Naive thymus-derived CD8-positive, alpha-beta T cell (primary cell): ENCODE data around the gene AHDC1. TPM values are rescaled to one million over a fixed set of nuclear protein-coding genes. Genes with fewer than 3 reads are reported as not detected.
A peak's percentile ranks its signal among the peaks of the same experiment; 100 is the strongest.

ENCODE experiments used
- ATAC-seq, 2 donors: fragments of 150-1000 bp; cut with Tn5 transposase in 1 of 2; sonication (Bioruptor Pico), chemical (Tn5 transposase) in 1 of 2; 1 replicate in 1 of 2; 2 replicates in 1 of 2; pipeline ENCODE4 v1.10.0; 2021; ENCODE audit warnings: mild to moderate bottlenecking in 2 of 2, moderate library complexity in 2 of 2
- POLR2A ChIA-PET: fragments of 350-600 bp; sonication (Branson Sonifier 250); formaldehyde crosslinking; loops from one replicate; lab custom pipeline; 2021; ENCODE audit warnings: antibody characterized with exemption; lab: Charles Lee
- DNase-seq, 10 donors: peaks; one replicate each; pipeline versions ENCODE4 v3.0.0 to v3.0.0-alpha.2; 2020 to 2022
- H3K27ac Mint-ChIP-seq, 10 donors: one replicate each; pipeline ENCODE4 v1.8.0; 2020 to 2022; ENCODE audit warnings: mild to moderate bottlenecking in 10 of 10, mixed read lengths in 10 of 10, moderate library complexity in 4 of 10, inconsistent platforms in 1 of 10
- H3K27me3 Mint-ChIP-seq, 5 donors: one replicate each; pipeline ENCODE4 v1.8.0; 2021 to 2022; ENCODE audit warnings: mixed read lengths in 5 of 5
- H3K36me3 Mint-ChIP-seq, 3 donors: one replicate each; pipeline ENCODE4 v1.8.0; 2020 to 2022; ENCODE audit warnings: mixed read lengths in 3 of 3, mild to moderate bottlenecking in 2 of 3, inconsistent platforms in 1 of 3
- H3K4me1 Mint-ChIP-seq, 4 donors: one replicate each; pipeline ENCODE4 v1.8.0; 2021 to 2022; ENCODE audit warnings: mixed read lengths in 4 of 4
- H3K4me3 Mint-ChIP-seq, 10 donors: one replicate each; pipeline ENCODE4 v1.8.0; 2020 to 2022; ENCODE audit warnings: mild to moderate bottlenecking in 10 of 10, mixed read lengths in 10 of 10, moderate library complexity in 6 of 10, inconsistent platforms in 1 of 10
- H3K9me3 Mint-ChIP-seq, 9 donors: one replicate each; pipeline ENCODE4 v1.8.0; 2020 to 2022; ENCODE audit warnings: mixed read lengths in 9 of 9, mild to moderate bottlenecking in 3 of 9, inconsistent platforms in 1 of 9, moderate library complexity in 1 of 9
- polyA plus RNA-seq, 3 donors: library from polyadenylated mRNA; unstranded; fragments of 300-500 nt; fragmentation: Illumina TruSeq; gene quantifications; one replicate each; pipeline ENCODE4 v1.2.3, GENCODE V29; 2021
- total RNA-seq, 8 experiments: library from RNA in 2 of 8; stranded (reverse) in 2 of 8; gene quantifications; one replicate each; pipeline ENCODE4 v1.2.3 and lab custom pipeline; 2021 to 2026

AHDC1 gene
- total and polyA plus RNA-seq, 5 experiments from 2014 or later: 0.57 to 24.7 (median 2.4) TPM

DNA sequence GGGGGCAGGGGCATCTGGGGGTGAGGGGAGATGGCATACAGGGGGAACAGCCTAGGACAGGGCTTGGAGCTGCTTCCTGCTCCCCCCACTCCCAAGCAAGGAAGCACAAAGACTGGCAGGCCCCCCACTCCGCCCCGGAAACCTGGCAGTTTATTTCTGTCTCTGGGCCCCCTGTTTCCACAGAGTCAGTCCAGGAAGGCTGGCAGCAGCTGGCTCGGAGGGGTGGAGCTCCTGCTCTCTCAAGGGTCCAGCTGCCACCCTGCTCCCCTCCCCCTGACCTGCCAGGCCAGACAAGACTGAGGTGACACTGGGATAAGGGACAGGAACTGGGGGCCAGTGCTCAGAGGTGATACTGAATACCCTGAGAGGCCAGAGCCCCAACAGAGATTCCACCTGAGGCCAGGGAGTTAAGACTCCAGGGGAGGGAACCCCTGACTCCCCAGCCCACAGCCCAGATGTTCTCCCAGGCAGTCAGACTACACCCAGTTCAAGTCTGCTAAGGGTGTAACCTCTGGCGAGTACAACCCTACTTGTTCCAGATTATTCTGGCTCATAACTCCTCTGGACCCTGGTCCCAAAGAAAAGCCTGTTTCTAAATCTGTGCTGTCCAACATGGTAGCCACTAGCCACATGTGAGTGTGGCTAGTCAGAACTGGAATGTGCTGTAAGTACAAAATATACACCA is 26.3 kb downstream of the AHDC1 start:
- Mint-ChIP-seq H3K9me3 (no peaks in the 10 kb centered on the region), H3K36me3 (peaks cover 0 to 7% (median 0%) of the 10 kb centered on the region in 3 donors), H3K27me3 (no peaks in the 10 kb centered on the region), H3K27ac (no peak overlapping the region), H3K4me3 (peak overlapping the region in 1 of 10 donors; percentile 41), H3K4me1 (peaks cover 29 to 49% (median 42%) of the 10 kb centered on the region in 4 donors)
- DNase-seq (no peak), ATAC-seq (no peak)
- POLR2A ChIA-PET: interaction anchor here (0.8 kb wide), 1 partner anchor 27 kb away, joined by 3 read pairs; the partner anchor contains the start of gene AHDC1

DNA sequence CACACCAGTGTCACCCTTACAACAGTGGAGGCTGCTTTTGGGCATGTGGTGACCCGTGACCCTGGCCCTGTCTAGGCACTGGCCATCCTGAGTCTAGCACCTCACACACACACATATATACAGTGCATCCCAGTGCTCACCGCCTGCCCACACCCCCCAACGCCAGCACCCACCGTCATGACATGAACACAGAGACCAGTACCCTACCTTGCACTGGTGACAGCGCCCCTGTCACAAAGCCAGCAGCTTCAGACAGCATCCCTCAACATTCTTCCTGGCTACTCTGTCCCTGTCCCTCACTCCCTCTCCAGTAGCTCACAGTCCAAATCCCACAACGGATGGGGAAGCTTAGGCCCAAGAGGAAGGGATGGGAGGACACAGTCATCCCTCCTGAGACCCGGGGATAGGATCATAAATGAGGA is 27.1 kb downstream of the AHDC1 start:
- peaks cover 0 to 4% (median 0%) of the 10 kb centered on the region in 3 donors for H3K36me3 Mint-ChIP-seq
- POLR2A ChIA-PET: interaction anchor here (0.5 to 0.9 kb wide), 4 partner anchors 28 to 64 kb away, joined by 3 to 4 read pairs (median 3); partner anchors contain the start of gene AHDC1
- DNase-seq: no peak
- peak overlapping the region in 4 of 10 donors; percentile 12 to 41 (median 29) for H3K4me3 Mint-ChIP-seq
- H3K9me3 Mint-ChIP-seq: no peaks in the 10 kb centered on the region
- peaks cover 27 to 57% (median 41%) of the 10 kb centered on the region in 4 donors for H3K4me1 Mint-ChIP-seq
- H3K27ac Mint-ChIP-seq: peak overlapping the region in 3 of 10 donors; percentile 15 to 19 (median 19)
- H3K27me3 Mint-ChIP-seq: no peaks in the 10 kb centered on the region
- no peak for ATAC-seq

DNA sequence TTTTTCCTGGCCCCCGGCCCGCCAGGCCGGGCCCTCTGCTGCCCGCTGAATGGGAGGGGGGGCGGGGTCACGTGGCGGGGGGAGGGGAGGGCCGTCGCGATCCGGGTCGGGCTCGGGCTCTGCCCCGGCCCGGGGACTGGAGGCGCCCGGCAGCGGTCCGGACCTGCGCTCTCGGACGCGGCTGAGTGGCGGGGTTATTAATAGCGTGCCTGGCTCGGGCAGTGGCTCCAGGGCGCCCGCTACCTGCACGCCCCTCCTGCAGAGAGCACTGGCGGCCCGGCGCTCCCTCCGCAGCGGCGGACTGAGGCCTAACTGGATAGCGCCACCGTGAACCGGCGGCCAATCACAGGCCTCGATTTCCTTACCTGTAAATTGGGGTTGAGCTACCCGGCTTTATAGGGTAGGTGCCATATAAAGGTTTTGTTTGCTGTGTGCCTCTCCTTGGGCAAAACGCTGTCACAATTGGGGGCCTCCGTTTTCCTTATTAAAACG is 28.1 kb downstream of the AHDC1 start:
- Mint-ChIP-seq H3K27ac (no peak overlapping the region), H3K27me3 (no peaks in the 10 kb centered on the region), H3K4me3 (peak overlapping the region in 8 of 10 donors; percentile 14 to 57 (median 34)), H3K9me3 (no peaks in the 10 kb centered on the region), H3K36me3 (no peaks in the 10 kb centered on the region), H3K4me1 (peaks cover 24 to 57% (median 40%) of the 10 kb centered on the region in 4 donors)
- DNase-seq (no peak), ATAC-seq (peak in 1 of 2 donors; percentile 33)
- POLR2A ChIA-PET: interaction anchor here (0.8 kb wide), 1 partner anchor 56 kb away, joined by 3 read pairs; no protein-coding TSS in a partner anchor

DNA sequence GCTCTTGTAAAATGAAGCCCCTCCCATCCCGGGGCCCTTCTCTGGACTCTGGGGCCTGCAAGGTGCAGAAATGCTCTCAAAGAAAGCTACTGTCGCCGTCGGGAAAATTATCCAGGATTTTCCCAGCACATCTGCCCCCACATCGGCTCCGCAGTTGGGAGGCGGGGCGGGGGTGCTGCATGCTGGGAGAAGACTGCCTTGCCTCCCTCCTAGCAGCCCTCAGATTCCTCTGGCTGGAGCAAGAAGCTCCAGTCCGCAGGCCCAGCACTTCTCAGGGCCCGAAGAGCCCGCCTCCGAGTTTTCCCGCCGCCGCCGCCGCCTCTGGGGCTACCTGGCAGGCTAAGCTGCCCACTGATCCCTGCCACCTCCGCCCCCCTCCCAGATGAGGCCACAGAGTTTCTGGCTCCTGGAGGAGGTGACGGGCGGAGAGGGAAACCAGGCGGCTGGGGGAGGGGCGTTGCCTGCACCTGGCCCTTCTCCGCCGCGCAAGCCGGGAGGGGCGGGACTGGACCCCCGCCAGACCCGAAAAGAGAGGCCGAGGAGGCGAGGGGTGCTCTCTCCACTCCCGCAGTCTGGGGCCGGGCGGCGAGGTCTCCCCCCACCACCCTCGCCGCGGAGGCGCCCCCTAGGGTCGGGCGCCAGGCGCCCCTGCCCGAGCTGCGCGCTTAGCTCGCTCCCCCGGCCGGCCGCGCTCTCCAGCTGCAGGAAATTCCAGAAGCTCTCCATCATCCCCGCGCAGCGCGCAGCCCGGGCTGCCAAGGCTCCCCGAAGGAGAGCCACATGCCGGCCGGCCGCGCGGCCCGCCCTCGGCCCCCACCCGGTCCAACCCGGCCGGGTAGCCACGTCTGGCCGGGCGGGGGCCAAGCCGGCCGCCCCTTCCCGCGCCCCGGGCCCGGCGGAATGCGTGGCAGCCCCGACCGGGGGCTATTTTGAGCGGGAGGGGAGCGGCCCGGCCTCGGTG is 28.8 kb downstream of the AHDC1 start:
- Mint-ChIP-seq H3K27me3 (no peaks in the 10 kb centered on the region), H3K27ac (no peak overlapping the region), H3K4me1 (peaks cover 21 to 57% (median 44%) of the 10 kb centered on the region in 4 donors), H3K9me3 (no peaks in the 10 kb centered on the region), H3K36me3 (no peaks in the 10 kb centered on the region), H3K4me3 (peak overlapping the region in 2 of 10 donors; percentile 36 to 61)
- POLR2A ChIA-PET: no interaction called here
- no peak for DNase-seq
- peak; percentile 27 to 34 for ATAC-seq

DNA sequence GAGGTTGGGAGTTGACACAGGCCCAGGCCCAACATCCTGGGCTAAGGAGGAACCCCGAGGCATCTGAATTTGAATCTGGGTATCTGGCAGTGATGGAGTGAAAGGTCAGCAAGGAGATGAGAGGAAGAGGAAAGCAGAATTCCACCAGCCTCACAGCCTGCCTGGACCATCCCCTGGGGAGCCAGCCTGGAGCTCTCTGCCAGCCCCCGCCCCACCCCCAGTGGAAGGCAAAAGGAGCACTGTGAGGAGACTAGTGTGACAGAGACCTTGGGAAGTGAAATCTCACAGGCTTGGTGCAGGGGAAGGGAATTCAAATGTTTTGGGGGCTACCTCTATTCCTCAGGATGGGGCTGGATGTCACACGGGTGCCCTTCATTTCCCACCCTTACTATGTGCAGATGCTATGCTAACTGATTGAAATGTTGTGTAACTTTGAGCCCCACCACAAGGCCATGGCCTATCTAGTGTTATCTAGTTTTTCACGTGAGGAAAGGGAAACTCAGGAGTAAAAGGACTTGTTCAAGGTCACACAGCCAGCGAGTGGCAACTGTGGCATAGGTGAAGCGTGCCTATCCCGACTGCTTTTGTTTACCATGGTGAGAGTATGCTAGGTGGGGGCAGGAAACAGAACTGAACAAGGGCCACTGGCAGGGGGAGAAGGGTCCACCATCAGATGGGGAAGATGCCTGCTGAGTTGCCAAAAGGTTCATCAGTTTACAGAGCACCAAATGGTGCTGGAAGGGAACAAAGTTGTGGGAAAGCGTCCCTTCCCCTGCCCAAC is 29.8 kb downstream of the AHDC1 start:
- ATAC-seq: no peak
- POLR2A ChIA-PET: no interaction called here
- Mint-ChIP-seq H3K36me3 (no peaks in the 10 kb centered on the region), H3K9me3 (no peaks in the 10 kb centered on the region), H3K27ac (peak overlapping the region in 3 of 10 donors; percentile 5 to 56 (median 44)), H3K4me3 (peak overlapping the region in 9 of 10 donors; percentile 5 to 70 (median 61)), H3K4me1 (peaks cover 23 to 55% (median 49%) of the 10 kb centered on the region in 4 donors), H3K27me3 (no peaks in the 10 kb centered on the region)
- DNase-seq: no peak

DNA sequence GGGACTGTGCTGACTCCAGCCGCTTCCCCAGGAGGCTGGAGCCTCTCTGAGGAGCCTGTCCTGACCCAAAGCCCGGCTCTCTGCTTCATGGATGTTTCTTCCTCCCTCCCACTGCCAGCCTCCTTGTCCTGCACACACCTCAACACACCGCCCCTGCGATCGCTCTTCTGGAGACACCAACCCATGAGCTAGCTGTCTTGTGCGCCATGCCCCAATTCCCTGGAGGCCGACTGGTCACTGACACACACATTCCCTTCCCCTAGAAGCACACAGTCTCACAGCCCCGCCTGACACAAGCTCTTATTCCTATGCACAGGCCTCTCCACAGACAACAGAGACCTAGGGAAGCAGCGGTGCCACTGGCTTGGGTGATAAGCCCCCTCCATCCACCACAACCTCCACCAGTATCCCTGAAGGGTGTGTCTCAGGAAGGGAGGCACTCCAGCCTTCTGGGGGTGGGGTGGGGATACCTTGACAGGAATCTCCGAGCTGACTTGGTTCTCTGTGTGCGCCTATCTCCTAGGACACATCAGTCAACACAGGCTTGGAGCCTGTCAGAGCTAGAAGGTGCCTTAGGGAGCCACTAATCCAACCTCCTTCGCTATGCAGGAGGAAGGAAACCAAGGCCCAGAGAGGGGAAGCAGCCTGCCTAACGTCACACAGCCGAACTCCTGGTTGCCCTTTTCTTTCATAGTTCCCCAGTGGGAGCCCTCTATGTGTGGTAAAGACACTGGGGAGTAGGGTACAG is 31.1 kb downstream of the AHDC1 start:
- Mint-ChIP-seq H3K27ac (peak overlapping the region in 5 of 10 donors; percentile 31 to 72 (median 53)), H3K4me1 (peaks cover 28 to 66% (median 54%) of the 10 kb centered on the region in 4 donors), H3K27me3 (no peaks in the 10 kb centered on the region), H3K9me3 (no peaks in the 10 kb centered on the region), H3K36me3 (no peaks in the 10 kb centered on the region), H3K4me3 (peak overlapping the region in 1 of 10 donors; percentile 35)
- DNase-seq (no peak), ATAC-seq (no peak)
- POLR2A ChIA-PET: no interaction called here

DNA sequence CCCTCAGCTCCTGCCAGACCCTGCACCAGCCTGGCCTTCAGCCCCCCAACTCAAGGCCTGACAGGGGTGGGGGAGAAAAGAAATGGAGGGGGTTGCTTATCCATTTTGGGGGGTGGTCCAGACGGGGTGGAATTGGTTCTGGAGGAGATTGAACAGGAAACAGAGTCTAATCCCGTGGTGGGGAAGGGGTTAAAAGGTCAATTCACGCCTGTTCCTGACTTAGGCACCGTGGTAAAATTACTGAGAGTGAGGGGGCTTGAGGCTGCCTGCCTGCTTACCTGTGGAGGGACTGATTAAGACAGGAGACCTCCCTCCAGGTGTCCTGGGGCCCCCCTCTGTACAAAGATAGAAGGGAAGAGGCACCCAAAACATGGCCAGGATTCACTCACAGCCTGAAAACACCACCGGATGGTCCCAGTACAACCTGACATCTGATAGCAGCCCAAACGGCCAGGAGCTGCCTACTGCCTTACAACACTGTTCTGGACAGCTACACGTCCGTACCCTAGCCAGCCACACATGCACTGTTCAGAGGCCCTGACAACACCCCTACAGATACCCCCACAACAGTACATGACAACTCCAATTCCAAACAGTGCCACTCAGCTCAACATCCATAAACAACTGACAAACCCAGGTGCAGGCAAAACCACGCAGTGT is 31.8 kb downstream of the AHDC1 start:
- no peak for DNase-seq
- H3K4me1 Mint-ChIP-seq: peaks cover 30 to 69% (median 56%) of the 10 kb centered on the region in 4 donors
- H3K27me3 Mint-ChIP-seq: no peaks in the 10 kb centered on the region
- no peaks in the 10 kb centered on the region for H3K36me3 Mint-ChIP-seq
- no peak overlapping the region for H3K4me3 Mint-ChIP-seq
- ATAC-seq: no peak
- H3K27ac Mint-ChIP-seq: peak overlapping the region in 5 of 10 donors; percentile 31 to 72 (median 69)
- H3K9me3 Mint-ChIP-seq: no peaks in the 10 kb centered on the region
- POLR2A ChIA-PET: no interaction called here

DNA sequence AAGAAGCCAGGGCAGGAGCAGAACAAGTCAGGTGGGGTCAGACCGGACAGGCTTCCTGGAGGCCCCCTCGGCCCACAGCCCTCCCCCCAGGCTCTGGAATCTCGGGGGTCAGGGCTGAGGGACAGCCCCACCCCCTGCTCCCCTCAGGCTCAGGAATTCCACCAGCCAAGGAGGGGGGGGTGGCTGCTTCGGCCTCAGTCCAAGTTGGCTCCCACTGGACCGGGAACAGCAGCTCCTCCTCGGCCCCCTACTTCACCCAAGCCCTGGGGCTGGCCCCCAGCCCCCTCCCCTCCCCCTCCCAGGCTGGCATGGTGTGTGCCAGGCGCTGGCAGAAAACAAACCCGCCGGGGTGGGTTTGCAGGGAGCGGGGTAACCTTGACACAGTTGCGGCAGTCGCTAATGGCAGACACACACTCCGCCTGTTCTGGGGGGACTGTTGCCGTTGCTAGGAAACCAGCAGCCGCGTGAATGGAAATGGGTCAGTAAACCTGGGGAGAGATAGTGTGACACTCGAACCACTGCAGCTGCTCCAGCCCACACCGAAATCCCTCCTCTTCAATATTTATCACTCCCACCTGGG is 32.4 kb downstream of the AHDC1 start:
- Mint-ChIP-seq H3K9me3 (no peaks in the 10 kb centered on the region), H3K27ac (peak overlapping the region in 1 of 10 donors; percentile 53), H3K27me3 (no peaks in the 10 kb centered on the region), H3K36me3 (no peaks in the 10 kb centered on the region), H3K4me3 (no peak overlapping the region), H3K4me1 (peaks cover 27 to 64% (median 50%) of the 10 kb centered on the region in 4 donors)
- ATAC-seq: no peak
- POLR2A ChIA-PET: interaction anchor here (1.2 kb wide), 1 partner anchor 14 kb away, joined by 3 read pairs; no protein-coding TSS in a partner anchor
- DNase-seq: no peak

DNA sequence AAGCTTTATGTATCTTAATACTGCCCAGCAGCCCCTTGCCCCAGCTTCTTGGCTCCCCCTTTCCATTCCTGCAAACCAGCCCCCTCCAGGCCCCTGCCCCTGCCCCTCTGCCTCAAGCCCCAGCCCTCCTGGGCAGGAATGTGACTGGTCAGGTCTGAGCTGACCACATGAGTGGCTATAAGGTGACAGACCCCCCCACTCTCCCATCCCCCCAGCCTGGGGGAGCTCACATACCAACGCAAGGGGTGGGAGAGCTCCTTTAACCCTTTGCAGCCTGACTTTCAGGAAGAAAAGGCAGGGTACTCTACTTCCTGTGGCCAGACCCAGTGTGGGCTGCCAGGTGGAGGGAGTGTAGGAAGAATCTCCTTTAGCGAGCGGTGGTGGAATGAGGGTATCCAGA is 33.2 kb downstream of the AHDC1 start:
- Mint-ChIP-seq H3K4me1 (peaks cover 33 to 70% (median 50%) of the 10 kb centered on the region in 4 donors), H3K4me3 (no peak overlapping the region), H3K9me3 (no peaks in the 10 kb centered on the region), H3K27ac (peak overlapping the region in 2 of 10 donors; percentile 62 to 78), H3K36me3 (no peaks in the 10 kb centered on the region), H3K27me3 (no peaks in the 10 kb centered on the region)
- no peak for ATAC-seq
- no peak for DNase-seq
- POLR2A ChIA-PET: interaction anchor here (1.0 to 1.2 kb wide), 2 partner anchors 14 to 33 kb away, joined by 3 to 5 read pairs; partner anchors contain the start of gene AHDC1

DNA sequence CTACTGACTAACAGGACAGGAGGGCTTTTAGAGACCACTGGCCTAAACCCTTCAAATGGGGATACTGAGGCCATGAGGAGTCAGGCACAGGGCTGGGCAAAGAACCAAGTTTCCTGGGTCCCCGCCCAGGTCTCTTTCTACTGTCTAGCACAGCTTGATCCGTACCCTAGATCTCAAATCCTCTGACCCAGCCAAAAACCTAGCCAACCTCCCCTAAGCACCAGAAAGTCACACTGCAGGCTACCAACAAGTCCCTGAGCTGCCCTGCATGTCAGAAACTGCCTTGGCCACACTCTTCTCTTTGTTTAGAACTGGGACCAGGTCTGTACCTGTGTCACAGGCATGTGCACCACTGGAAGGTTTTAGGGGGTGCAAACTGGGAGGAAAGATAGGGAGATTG is 33.6 kb downstream of the AHDC1 start:
- no peaks in the 10 kb centered on the region for H3K36me3 Mint-ChIP-seq
- H3K27ac Mint-ChIP-seq: peak overlapping the region in 6 of 10 donors; percentile 21 to 78 (median 38)
- no peaks in the 10 kb centered on the region for H3K27me3 Mint-ChIP-seq
- peak overlapping the region in 2 of 10 donors; percentile 14 to 25 for H3K4me3 Mint-ChIP-seq
- ATAC-seq (no peak), DNase-seq (no peak)
- H3K9me3 Mint-ChIP-seq: no peaks in the 10 kb centered on the region
- POLR2A ChIA-PET: interaction anchor here (1.0 to 2.2 kb wide), 3 partner anchors 13 to 93 kb away, joined by 3 to 6 read pairs (median 5); partner anchors contain the start of gene AHDC1
- peaks cover 34 to 71% (median 52%) of the 10 kb centered on the region in 4 donors for H3K4me1 Mint-ChIP-seq
